ENCODE data around the gene ANAPC16.
"Not testable (repeated sequence)": the region's sequence is repeated elsewhere in the genome, so short reads cannot be mapped to it uniquely, and the experiment has no call there.

Gene ANAPC16

DNA sequence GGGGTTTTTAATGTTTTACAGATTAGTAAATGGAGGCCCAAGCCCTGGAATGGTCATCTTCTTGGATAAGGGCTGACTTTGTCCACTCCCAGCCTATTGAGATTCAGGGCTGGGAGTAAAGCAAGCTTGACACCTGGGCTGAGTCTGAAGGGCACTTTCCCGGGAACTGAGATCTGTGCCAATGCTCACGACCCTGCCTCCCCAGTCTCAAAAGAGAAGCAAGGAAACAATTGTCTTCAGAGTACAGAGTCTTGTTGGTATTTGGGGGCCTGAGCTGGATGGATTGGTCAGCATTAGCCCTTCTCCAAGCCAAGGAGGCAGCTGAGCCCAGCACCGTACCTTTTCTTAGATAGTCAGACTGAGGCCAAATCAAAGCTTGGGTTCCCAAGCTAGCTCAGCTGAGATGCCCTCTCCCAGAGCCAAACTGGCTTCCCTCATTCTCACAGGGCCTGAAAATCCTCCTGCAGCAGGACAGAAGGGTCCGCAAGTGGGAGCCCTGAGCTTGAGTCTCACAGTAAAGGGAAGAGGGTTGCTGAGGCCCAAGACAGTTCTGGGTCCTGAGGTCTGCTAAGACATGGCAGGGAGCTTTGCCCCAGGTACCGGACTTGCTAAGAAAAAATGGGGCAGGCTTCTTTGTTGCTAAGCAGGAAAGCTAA lies 61.7 kb downstream of the ANAPC16 start:
- no peak for DNase-seq (ENCODE audit: low read depth in 2 of 2, low spot score in 1 of 2)

DNA sequence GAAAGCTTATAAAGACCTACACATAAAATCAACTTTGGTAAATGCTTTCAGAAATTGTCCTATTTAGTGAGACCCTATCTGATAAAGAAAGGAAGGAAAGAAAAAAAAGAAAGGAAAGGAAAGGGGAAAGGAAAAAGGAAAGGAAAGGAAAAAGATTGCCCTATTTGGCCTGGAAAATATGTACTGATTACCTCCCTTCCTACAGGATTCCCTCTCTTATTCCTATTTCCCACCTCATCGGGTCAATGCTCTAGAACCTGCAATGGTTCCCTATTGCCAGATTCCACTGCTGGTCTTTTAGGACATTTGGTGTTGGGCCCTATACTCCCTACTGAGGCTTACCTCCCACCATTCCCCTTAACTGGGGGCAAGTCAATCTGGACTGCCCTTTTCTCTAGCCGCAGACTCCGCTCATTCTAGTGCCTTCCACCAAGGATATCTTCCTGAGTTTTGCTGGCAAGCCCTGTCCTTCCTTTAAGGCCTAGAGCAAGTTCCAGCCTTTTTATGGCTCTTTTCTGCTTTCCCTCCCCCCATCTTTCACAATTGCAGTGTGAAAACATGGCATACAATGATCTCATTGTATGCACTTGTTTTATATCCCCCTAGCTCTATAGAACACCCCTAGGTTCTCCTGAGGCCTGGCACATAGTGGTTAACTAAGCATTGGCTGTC lies 62.3 kb downstream of the ANAPC16 start:
- no peak for DNase-seq (ENCODE audit: low read depth in 2 of 2, low spot score in 1 of 2)

DNA sequence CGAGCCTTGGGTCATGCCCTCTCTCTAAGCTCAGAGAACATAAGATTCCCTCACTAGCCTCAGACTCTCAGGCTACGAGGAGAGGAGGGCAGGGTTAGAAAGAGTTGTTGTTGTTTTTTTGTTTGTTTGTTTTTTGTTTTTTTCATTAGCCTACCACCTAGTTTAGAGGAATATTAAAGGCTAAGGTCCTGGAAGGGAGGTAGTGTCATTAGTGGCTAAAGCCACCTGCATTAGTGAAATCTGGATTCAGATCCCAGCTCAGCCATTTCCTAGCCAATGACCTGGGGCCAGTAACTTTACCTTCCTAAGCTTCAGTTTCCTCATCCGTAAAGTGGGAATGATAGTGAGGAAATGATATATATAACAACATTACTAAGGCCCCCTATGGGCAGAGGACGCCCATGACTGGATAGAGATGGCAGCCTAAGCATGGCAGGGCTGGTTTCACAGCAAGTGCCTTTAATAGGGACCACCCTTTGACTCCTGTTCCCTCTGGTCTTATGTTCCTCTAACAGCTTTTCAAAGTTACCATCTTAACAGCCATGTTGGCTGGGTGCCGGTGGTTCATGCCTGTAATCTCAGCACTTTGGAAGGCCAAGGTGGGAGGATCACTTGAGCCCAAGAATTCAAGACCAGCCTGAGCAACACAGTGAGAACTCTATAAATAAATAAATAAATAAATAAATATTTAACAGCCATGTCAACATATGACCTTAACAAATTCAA lies 63.0 kb downstream of the ANAPC16 start:
- no peak for DNase-seq (ENCODE audit: low read depth in 2 of 2, low spot score in 1 of 2)

DNA sequence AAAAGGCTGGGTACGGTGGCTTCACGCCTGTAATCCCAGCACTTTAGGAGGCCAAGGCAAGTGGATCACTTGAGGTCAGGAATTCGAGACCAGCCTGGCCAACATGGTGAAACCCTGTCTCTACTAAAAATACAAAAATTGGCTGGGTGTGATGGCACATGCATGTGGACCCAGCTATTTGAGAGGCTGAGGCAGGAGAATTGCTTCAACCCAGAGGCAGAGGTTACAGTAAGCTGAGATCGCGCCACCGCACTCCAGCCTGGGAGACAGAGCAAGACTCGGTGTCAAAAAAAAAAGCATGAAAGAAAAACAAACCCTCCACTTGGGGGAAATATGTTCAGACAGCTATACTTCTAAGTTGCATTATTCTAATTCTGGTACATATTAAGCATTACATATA lies 63.8 kb downstream of the ANAPC16 start:
- DNase-seq (ENCODE audit: low read depth in 2 of 2, low spot score in 1 of 2), result not testable (repeated sequence)

DNA sequence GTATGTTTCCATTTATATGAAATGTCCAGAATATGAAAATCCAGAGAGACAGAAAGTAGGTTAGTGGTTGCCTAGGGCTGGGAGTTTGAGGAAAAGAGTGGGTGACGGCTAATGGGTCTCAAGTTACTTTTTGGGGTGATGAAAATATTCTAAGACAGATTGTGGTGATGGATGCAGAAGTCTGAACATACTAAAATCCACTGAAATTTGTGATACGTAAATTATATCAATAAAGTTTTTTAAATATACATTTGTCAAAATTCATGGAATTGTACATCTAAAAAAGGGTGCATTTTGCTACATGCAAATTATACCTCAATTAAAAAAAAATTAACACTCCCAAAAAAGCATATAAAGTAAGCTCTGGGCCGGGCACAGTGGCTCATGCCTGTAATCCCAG lies 67.3 kb downstream of the ANAPC16 start:
- DNase-seq (ENCODE audit: low read depth in 2 of 2, low spot score in 1 of 2), result no peak

All from stimulated activated CD8-positive, alpha-beta memory T cell treated with anti-CD3 and anti-CD28 coated beads, Interleukin-4, amount 100 ng/mL, for 1 hour (primary cell).